ENCODE data around the gene TCEANC. TPM values are rescaled to one million over a fixed set of nuclear protein-coding genes. Genes with fewer than 3 reads are reported as not detected.

Gene TCEANC
- total RNA-seq, 6 experiments from 2014 or later: 0.99 to 1.7 (median 1.1) TPM

- no peak for DNase-seq
- peaks cover 54% of the 10 kb centered on the region for H3K4me1 Mint-ChIP-seq (ENCODE audit: low read depth)
- TF ChIP-seq CTCF (IDR thresholded peaks at IDR 0.05): no peak
- no peaks in the 10 kb centered on the region for H3K36me3 Mint-ChIP-seq (ENCODE audit: low read depth)
- no peaks in the 10 kb centered on the region for H3K9me3 Mint-ChIP-seq
- peaks cover 1% of the 10 kb centered on the region; the same call in 1 of the 2 replicates for H3K27me3 Mint-ChIP-seq (ENCODE audit: insufficient read depth)
- H3K27ac Mint-ChIP-seq: peak overlapping the region; percentile 61
- H3K4me3 Mint-ChIP-seq: no peak overlapping the region; the same call in 1 of the 2 replicates
Measured at GRCh38 chrX:13693341-13693961, 40.5 kb downstream of the TCEANC start.

GRCh38 chrX:13694359-13694758, 41.4 kb downstream of the TCEANC start:
- no peak for DNase-seq
- Mint-ChIP-seq H3K27me3 (ENCODE audit: insufficient read depth) (peaks cover 1% of the 10 kb centered on the region; the same call in 1 of the 2 replicates), H3K36me3 (ENCODE audit: low read depth) (no peaks in the 10 kb centered on the region), H3K4me1 (ENCODE audit: low read depth) (peaks cover 57% of the 10 kb centered on the region), H3K9me3 (no peaks in the 10 kb centered on the region), H3K27ac (no peak overlapping the region), H3K4me3 (no peak overlapping the region)
- TF ChIP-seq CTCF (IDR thresholded peaks at IDR 0.05): no peak

GRCh38 chrX:13694983-13695382, 42.0 kb downstream of the TCEANC start:
- Mint-ChIP-seq H3K36me3 (ENCODE audit: low read depth) (no peaks in the 10 kb centered on the region), H3K27ac (no peak overlapping the region), H3K27me3 (ENCODE audit: insufficient read depth) (peaks cover 1% of the 10 kb centered on the region; the same call in 1 of the 2 replicates), H3K4me1 (ENCODE audit: low read depth) (peaks cover 60% of the 10 kb centered on the region), H3K4me3 (no peak overlapping the region), H3K9me3 (no peaks in the 10 kb centered on the region)
- no peak for TF ChIP-seq CTCF (IDR thresholded peaks at IDR 0.05)
- no peak for DNase-seq

DNA sequence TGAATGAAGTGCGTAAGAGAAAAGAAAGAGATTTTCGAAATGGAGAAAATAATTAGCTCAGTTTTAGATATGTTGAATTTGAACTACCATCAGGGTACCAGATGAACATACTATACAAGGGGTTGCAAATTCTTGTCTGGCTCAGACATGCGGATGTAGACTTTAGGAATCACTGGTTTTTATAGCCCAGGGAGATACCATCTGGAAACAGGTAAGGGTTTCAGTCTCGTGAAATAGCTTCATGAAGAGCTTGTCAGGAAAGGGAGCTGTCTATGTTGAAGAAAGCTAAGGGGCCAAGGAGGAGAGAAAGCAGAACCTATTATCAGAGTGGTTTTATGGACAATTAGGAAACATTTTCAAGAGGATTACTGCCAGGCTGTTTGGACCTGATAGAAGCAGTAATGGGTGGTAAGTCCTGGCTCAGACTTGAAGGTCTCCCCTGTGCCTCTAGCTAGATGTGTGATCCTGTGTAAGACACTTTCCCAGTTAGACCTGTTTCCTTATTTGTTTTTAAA, 42.7 kb downstream of the TCEANC start:
- H3K4me1 Mint-ChIP-seq (ENCODE audit: low read depth): peaks cover 54% of the 10 kb centered on the region
- H3K9me3 Mint-ChIP-seq: no peaks in the 10 kb centered on the region
- no peaks in the 10 kb centered on the region for H3K36me3 Mint-ChIP-seq (ENCODE audit: low read depth)
- TF ChIP-seq CTCF (IDR thresholded peaks at IDR 0.05): no peak
- H3K27me3 Mint-ChIP-seq (ENCODE audit: insufficient read depth): no peaks in the 10 kb centered on the region
- H3K4me3 Mint-ChIP-seq: no peak overlapping the region
- no peak overlapping the region for H3K27ac Mint-ChIP-seq
- no peak for DNase-seq

- Mint-ChIP-seq H3K27me3 (ENCODE audit: insufficient read depth) (no peaks in the 10 kb centered on the region), H3K36me3 (ENCODE audit: low read depth) (no peaks in the 10 kb centered on the region), H3K27ac (no peak overlapping the region), H3K4me1 (ENCODE audit: low read depth) (peaks cover 44% of the 10 kb centered on the region), H3K4me3 (no peak overlapping the region), H3K9me3 (no peaks in the 10 kb centered on the region)
- no peak for DNase-seq
- no peak for TF ChIP-seq CTCF (IDR thresholded peaks at IDR 0.05)
Measured at GRCh38 chrX:13697455-13697854, 44.5 kb downstream of the TCEANC start.
